ENCODE results near the gene GYG2.
"Not testable (repeated sequence)": the region's sequence is repeated elsewhere in the genome, so short reads cannot be mapped to it uniquely, and the experiment has no call there.

Gene GYG2

DNA sequence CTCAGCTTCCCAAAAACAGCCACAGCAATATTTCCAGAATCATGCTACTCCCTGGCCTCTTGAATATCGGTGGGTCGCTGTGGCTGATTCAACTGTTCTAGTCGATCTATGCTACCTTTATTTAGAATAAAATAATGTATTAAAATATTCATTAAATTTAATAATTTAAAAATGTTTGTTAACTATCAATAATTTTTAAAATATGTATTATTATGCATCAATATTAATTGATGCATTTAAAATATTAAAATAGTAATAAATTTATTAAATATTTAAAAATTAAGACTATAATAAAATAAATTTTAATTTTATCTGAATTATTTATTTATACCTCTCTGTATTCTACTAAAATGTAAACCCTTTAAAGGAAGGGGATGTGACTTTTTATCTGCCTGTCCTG lies 81.4 kb downstream of the GYG2 start:
- no peak for DNase-seq

DNA sequence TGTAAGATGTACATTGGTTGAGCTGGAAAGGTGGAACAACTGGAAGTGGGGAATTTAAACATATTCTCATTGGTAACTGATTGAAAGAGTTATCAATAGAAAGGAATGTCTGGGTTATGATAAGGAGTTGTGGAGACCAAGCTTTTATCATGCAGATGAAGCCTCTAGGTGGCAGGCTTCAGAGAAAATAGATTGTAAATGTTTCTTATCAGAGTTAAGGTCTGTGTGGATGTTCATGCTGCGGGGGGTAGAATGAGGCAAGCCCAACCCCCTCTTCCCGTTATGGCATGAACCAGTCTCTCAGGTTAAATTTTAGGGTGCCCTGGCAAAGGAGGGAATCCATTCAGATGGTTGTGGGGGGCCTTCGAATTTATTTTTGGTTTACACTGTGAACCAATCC lies 84.4 kb downstream of the GYG2 start:
- DNase-seq = no peak

DNA sequence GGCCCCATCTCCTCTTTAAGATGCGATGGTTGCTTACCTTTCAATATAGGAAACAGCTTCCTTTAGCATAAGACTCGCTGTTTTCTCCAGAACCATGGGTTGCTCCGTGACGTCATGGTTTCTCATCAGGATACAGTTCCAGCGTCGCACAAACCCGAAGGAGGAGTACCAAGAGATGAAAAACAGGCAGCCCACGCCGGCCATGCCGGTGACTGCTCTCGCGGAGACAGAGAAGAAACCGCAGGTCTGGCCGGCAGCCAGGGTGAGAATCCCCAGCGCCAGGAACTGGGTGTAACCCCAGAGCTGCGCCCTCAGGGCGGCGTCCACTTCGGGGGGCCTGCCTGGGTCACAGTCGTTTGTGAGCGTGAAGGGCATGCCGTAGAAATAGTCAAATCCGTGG lies 89.0 kb downstream of the GYG2 start:
- DNase-seq = no peak

DNA sequence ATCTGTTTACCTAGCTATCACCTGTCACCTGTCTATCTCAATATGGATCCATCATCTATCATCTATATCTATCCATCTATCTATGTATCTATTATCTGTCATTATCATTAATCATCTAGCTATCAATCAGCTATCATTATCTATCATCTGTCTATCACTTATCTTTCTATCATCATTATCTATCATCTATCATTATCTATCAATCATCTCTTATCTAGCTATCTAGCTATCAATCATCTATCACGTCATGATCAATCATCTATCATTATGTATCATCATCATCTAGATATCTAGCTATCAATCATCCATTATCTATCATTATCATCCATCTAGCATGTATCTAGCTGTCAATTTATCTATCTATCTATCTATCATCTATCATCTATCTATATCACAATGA lies 92.5 kb downstream of the GYG2 start:
- DNase-seq = no peak

DNA sequence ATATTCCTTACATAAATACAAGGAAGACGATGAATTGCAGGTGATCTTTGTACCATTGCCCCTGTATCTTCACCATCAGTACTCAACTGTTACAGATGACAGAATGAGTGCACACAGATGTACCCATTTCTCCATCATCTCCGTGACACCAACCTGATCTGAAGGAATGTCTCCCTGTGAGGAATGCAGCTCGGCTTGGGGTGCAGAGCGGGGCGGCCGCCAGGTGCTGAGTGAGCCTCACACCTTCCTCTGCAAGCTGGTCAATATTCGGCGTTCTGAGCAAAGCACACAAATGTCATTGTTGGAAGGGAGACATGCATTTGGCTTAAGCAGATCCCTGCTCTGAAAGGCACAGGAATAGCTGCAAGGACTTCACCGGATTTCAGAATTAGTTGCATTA lies 93.0 kb downstream of the GYG2 start:
- no peak for DNase-seq

DNA sequence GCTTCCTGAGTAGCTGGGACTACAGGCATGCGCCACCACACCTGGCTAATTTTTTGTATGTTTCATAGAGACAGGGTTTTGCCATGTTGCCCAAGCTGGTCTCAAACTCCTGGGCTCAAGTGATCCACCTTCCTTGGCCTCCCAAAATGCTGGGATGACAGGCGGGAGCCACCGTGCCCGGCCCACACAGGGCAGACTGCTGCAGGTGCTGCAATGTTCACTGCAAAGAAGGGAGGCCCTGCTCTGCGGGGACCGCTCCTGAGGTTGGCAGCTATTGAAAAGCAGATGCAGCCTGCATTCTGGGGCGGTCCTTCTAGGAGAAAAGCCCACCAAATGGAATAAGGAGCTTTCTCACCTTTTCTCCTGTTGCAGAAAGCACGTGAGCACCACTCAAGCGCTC lies 95.4 kb downstream of the GYG2 start:
- no peak for DNase-seq

DNA sequence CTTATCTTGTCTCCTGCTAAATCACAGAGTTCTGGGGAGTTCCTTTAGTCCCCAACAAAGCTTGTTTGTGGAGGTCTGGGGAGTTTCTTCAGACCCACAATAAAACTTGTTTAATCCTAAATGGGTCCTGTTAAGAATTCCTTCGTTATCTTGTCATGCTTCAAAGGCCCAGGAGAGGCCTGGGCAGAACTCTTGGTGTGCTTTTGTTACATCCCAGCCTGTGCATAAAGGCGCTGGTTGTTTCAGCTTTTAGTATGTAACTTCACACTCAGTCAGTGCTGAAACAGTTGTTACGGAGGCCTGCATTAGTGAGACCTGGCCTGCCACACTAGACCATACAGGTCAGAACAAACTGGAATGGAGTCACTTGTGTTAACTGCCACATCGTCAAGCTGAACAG lies 97.5 kb downstream of the GYG2 start:
- not testable (repeated sequence) for DNase-seq

DNA sequence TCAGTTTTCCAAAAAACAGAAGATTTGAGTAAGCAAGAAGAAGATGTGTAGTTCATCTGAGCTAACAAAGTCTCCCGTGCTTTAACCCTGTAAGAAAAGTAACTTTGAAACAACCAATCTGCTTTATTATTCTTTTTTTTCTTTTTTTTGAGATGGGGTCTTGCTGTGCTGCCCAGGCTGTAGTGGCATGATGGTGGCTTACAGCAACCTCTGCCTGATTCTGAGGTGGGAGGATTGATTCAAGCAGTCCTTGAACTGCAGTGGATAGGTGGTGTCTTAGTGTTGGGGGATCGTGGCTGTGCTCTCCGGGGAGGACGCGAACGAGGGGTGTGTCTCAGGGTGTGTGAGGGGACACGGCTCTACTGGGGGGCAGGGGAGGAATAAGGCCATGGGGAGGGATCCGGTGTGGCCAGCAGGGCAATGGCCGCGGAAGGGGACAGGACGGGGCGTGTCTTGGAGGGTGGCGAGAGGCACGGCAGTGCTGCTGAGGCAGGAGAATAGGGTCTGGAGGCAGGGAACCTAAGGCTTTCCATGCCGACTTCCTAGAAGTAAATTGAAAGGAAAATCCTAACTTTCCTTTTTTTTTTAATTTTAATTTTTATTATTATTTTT lies 98.0 kb downstream of the GYG2 start:
- no peak for DNase-seq

DNA sequence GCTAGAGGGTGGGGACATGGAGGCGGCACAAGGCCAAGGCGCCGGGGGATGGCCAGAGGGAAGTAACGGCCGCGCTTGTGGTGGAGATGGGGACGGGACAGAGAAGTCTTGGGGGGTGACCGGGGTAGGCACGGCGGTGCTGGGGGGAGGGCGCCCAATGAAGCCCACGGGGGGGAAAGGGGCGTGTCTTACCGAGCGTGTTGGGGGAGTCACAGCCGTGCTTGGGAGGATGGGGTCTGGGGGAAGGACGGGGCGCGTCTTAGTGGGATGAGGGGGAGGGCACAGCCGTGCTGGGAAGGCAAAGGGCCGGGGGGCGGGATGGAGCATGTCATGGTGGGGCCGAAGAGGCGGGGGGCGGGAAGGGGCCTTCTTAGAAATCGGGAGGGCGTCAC lies 99.5 kb downstream of the GYG2 start:
- DNase-seq = no peak

DNA sequence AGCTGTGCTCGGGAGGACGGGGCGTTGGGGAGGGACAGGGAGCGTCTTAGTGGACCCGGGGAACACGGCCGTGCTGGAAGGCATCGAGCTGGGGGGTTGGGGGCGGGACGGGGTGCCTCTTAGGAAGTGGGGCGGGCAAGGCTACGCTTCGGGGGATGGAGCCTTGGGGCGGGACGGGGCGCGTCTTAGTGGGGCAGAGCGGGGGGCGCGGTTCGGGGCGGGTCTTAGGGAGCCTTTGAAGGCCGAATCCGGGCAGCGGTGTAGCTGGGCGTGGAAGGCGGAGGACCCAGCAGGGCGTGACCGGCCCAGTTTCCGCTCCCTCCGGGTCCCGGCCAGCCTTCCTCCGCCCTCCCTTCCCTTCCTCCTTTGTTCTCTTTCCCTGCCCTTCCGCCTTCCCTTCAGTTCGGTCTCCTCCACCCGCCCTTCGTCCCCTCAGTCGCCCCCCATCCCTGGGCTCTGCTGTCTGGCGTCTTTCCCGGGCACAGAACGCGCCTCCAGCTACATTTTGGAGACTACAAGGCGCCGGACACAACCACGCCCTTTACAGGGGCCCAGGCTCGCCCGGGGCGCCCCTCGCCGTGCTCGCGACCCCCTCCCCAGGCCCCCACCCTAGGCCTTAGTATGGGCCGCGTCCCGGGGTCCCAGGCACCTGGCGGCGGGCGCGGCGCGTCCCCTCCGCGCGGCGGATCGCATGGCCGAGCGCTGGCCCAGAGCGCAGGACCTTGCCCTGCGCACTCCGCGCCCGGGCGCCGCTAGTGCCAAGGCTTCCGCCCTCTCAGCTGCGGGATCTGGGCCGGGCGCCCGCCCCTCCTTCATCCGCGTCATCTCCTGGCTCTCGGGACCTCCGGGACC lies 100.1 kb downstream of the GYG2 start, which contains the start of gene ARSD:
Gene ARSD (minus strand): TSS at position 757 of the 852 bp plus-strand sequence. CDS start 64 bp downstream, at position 693.
- peak; percentile 39 to 48 for DNase-seq

DNA sequence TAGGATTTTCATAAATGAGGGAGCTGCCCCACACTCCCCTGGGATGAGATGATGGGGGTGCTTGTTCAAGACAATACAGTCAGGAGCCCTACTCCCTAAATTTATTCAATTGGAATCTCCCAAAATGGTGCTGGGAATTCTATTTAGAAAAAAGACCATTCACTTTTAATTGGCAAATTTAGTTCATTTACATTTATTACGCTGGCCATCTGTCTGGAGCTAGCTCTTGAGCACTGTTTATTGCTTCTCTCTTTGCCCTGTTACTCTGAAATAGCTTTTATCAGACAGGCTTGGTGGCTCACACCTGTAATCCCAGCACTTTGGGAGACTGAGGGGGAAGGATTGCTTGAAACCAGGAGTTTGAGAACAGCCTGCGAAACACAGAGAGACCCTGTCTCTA lies 102.4 kb downstream of the GYG2 start:
- DNase-seq = no peak

DNA sequence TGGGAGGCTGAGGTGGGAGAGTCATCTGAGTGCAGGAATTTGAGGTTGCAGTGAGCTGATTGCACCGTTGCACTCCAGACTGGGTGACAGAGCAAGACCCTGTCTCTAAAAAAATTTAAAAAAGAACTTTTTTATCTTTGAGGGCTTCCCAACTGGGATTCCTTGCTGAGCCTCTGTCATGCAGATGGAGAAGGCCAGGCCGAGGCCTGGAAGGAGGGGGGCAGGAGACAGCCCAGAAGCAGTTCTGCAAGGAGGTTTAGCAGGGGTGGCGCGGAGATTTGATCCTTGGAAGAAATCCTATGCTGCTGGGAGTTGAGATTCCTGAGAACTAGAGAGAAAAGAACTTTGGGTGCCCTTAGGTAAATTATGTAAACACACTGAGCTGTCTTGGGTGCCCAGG lies 102.9 kb downstream of the GYG2 start:
- no peak for DNase-seq

All from Kasumi-1 (cell line).